Islet precursor cell (in vitro differentiated cells): ENCODE measurements around the gene YTHDF1.
"Not testable (repeated sequence)": the region's sequence is repeated elsewhere in the genome, so short reads cannot be mapped to it uniquely, and the experiment has no call there.

Source experiments
- DNase-seq: peaks from one replicate; pipeline ENCODE4 v3.0.0-alpha.2; 2018

YTHDF1 gene

GRCh38 chr20:63226042-63226943 lies 10.4 kb upstream of the YTHDF1 start:
- DNase-seq = peak; percentile 92

GRCh38 chr20:63225082-63225454 lies 9.1 kb upstream of the YTHDF1 start:
- DNase-seq = no peak

DNA sequence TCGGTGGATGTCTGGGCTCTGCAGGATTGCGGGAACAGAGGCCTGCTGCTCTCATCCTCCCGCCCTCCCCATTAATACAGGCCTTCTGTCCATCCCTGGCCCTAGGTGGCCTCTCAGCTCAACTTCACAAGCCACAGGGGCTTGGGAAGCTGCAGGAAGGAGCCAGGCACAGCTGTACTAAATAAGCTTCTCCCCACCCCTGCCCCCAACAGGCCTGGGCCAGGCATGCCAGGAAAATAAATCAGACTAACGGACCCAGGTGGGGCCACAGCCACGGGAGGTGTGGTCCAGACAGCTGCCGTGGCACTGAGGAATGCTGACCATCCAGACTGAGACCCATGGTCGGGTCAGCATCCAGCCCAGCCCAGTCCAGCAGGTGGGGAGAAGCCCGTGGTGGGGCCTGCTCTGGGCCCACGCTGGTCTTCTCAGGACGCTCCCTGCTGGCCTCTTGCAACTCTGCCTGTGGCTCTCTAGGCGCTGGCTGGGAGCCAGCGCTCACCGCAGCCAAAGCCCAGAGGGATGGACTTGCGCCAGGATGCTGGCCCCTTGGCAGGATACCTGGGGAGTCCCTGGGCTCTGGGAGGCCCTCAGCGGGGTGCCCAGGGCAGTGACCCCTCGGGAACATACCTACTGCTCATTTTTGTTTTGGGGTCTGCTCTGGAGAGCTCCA lies 8.6 kb upstream of the YTHDF1 start:
- peak; percentile 96 for DNase-seq

GRCh38 chr20:63223826-63224207 lies 7.9 kb upstream of the YTHDF1 start:
- no peak for DNase-seq

GRCh38 chr20:63223121-63223825 lies 7.3 kb upstream of the YTHDF1 start:
- no peak for DNase-seq

GRCh38 chr20:63222541-63222940 lies 6.6 kb upstream of the YTHDF1 start:
- DNase-seq = no peak

DNA sequence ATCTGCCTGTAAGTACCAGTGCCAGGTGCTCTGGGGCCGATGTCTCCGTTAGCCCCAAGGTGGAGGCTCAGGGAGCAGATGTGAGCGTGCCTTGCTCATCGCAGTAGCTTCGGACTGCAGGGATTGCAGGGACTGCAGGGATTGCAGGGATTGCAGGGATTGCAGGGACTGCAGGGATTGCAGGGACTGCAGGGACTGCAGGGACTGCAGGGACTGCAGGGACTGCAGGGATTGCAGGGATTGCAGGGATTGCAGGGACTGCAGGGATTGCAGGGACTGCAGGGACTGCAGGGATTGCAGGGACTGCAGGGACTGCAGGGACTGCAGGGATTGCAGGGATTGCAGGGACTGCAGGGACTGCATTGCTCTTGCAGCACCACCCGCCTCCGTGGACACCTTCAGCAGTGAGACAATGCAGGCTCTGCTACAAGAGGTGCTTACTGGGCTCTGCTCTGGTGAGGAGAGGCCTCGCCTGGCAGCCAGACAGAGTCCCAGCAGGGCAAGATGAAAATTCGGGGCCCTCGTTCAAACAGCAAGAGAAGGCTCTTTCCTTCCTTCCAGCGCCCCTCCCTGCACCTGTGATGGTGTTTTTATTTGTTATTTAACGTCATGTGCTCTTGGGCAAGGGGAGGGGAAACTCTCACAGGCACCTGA lies 5.6 kb upstream of the YTHDF1 start:
- not testable (repeated sequence) for DNase-seq

- DNase-seq = no peak
These were observed 4.9 kb upstream of the YTHDF1 start for GRCh38 chr20:63220696-63221399.

DNA sequence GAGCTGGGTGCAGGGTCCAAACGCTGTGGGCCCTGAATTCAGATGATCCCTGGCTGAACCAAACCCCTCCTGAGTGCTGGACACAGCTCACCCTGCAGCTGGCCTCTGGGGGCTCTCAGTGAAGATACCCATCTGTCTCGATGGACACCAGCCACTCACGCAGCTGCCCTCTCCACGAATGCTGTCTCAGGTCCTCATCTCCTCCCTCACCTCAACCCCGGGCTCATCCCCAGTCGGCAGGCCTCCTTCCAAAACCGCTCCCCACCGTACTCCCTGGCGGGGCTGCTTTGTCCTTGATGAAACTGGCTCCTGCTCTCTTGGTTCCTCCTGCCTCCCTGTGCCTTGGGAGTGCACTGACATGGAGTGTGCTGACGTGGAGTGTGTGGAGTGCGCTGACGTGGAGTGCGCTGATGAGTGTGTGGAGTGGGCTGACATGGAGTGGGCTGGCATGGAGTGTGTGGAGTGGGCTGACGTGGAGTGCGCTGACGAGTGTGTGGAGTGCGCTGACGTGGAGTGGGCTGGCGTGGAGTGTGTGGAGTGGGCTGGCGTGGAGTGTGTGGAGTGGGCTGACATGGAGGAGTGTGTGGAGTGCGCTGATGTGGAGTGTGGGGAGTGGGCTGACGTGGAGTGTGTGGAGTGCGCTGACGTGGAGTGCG lies 4.1 kb upstream of the YTHDF1 start:
- no peak for DNase-seq

GRCh38 chr20:63219447-63219821 lies 3.5 kb upstream of the YTHDF1 start:
- DNase-seq = no peak

DNA sequence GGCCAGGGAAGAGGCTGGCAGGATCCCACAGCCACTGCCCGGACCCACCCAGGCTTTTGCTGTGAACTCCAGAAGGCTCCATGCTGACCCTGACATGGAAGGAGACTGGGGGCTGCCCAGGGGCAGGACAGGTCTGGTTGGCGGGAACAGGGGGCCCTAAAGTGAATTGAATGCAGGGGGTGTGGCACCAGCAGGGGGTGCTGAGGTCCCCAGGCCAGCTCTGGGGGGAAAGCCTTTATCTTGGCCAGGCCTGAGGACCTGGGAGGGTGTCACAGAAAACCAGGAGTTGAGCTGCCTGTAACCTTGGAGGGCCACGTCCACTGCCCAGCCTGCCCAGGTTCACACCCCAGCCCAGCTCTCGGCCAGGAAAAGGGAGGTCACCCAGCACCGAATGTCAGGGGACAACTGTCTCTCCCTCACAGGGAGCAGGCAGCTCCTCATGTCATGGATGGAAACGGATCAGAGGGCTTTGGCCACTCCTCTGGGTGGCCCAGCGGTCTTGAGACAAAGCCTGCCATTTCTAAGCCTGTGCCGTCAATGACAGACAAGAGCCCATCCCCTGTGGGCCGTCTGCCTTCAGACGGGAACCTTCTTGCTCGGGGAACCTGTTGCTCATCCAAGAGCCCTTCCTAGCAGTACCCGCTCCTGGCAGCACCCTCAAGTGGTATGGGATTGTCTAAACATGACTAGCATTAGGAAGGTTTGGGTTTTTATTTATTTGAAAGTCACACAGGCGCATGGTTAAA lies 2.9 kb upstream of the YTHDF1 start:
- no peak for DNase-seq

- no peak for DNase-seq
These were observed 1.8 kb upstream of the YTHDF1 start for GRCh38 chr20:63217706-63218105.

GRCh38 chr20:63216849-63217471 lies 1.0 kb upstream of the YTHDF1 start:
- DNase-seq = no peak

DNA sequence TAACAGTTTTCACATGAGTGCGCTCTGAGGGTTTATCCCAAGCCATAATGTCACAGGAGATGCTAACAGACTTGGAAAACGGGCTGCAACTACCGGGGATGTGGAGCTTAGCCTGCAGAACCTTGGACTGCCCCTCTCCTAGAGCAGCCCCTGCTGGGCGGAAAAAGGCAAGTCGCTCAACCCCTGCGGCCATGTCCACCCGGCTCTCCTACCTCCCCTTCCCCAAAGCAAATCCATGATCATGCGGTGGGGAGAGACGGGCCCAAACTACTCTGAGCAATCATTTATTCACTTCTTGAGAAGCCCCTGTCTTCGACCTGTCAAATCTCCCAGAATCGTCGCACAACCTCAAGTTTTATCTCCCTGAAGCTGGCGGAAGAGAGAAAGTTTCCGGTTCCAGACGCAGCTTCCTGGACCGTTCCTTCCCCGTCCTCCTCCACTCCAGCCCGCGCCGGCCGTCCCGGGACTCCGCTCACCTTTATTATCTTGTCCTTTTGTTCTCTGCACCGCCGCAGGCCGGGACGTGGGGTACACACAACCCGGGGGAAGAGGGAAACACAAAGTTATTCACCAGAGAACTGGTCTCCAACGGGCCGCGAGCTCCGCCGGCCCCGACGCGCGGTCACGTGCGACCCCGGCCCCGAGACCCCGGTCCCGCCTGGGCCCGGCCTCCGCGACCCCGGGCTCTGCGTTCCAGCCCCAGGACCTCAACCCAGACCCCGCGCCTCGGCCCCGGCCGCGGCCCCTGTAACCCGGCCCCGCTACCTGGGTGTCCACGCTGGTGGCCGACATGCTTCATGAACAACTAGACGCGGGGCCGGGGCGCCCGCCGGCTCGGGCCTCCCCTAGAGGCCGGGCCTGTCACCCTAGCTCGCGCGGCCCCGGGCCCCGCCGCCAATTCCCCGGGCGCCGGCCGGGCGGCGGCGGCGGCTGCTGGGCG lies 560 bp downstream of the YTHDF1 start:
- DNase-seq = peak; percentile 87

DNA sequence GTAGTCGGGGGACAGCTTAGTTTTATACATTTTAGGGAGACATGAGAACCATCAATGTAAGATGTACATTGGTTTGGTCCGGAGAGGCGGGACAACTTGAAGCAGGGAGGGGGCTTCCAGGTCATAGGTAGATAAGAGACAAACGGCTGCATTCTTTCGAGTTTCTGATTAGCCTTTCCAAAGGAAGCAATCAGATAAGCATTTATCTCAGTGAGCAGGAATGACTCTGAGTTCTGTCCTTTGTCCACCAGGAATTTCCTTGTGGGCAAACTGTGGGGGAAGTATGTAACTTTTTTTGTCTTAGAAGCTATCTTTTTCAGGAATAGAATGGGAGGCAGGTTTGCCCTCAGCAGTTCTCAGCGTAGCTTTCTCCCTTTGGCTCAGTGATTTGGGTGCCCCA lies 1.4 kb downstream of the YTHDF1 start:
- no peak for DNase-seq

GRCh38 chr20:63212792-63213191 lies 3.1 kb downstream of the YTHDF1 start:
- no peak for DNase-seq

DNA sequence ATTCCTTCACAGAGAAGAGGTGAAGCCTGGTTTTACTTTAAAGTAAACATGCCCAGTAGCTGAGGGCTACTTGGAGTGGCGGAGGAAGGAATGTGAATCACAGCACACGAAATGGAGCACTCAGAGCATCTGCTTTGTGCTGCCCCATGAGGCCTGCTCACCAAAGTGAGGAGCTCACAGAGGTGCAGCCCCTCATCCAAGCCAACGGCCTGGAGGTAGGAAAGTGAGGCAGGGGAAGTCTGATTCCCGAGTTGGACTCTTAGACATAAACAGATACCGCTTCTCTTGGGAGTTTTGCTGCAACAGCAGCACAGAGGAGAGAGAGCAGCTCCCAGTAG lies 3.6 kb downstream of the YTHDF1 start:
- DNase-seq = no peak

GRCh38 chr20:63210011-63210605 lies 5.8 kb downstream of the YTHDF1 start:
- DNase-seq = no peak

- no peak for DNase-seq
These were observed 7.5 kb downstream of the YTHDF1 start for GRCh38 chr20:63208346-63208909.
